Measurements from ENCODE around the gene CCDC13. TPM values are rescaled to one million over a fixed set of nuclear protein-coding genes. Genes with fewer than 3 reads are reported as not detected.

CCDC13 gene
- total and polyA plus RNA-seq, 2 of the 13 experiments (the other 11 are each of a cell fraction or from before 2014, with no cell fraction given), result 0.22 to 0.51 TPM

DNA sequence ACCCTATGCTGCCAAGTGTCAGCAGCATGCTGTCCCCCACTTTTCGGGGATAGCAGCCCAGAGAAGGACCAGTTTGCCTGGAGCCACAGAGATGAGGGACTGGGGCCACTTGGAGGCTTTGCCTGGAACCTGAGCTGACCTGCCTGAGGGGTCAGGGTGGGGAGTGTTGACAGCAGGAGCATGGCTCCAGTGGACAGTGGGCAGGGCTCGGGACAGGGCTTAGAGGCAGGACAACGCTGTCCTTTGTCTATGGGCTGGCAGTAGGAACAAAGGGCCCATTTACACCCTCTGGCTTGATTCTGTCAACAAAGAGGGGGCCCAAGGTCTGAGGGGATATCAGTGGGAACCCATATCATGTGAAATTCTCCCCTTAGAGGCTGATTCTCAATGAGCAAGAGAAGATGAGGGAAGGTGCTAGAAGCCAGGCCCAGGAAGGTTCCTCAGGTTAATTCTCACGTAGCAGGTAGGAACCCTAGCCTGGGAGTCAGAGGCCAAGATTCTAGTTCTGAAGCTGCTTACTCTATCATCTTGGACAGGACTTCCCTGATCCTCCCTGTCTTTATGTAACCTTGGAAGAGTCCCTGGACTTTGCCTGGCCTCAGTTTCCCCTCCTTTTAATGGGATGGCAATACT, 40.7 kb downstream of the CCDC13 start (continued):
- TF ChIP-seq ATF7-NPFF (CRISPR knock-in tag; IDR thresholded peaks at IDR 0.05; ENCODE audit: low read depth) (0 out of 2 replicates have a peak, but pooled peaks have one; percentile 54), NONO (IDR thresholded peaks at IDR 0.05) (no peak), NONO (CRISPR knock-in tag; conservative IDR thresholded peaks at IDR 0.05) (0 out of 2 replicates have a peak, but pooled peaks have one; percentile 42), ZSCAN12 (CRISPR knock-in tag; IDR thresholded peaks at IDR 0.05) (no peak), ZNF329 (CRISPR knock-in tag; IDR thresholded peaks at IDR 0.05; ENCODE audit: low read depth) (no peak), ZNF317 (CRISPR knock-in tag; IDR thresholded peaks at IDR 0.05) (no peak), SALL2 (CRISPR knock-in tag; IDR thresholded peaks at IDR 0.05) (no peak; the same call in 1 of the 2 replicates), ZBTB1 (CRISPR knock-in tag; IDR thresholded peaks at IDR 0.05; ENCODE audit: borderline replicate concordance) (no peak), PCBP2 (optimal IDR thresholded peaks at IDR 0.05; ENCODE audit: low read depth, low read length, poor library complexity, severe bottlenecking) (no peak), CSRNP1 (CRISPR knock-in tag; IDR thresholded peaks at IDR 0.05) (peak; percentile 81), ZSCAN5A (CRISPR knock-in tag; IDR thresholded peaks at IDR 0.05; ENCODE audit: borderline replicate concordance) (0 out of 2 replicates have a peak, but pooled peaks have one; percentile 79), MTF2 (CRISPR knock-in tag; IDR thresholded peaks at IDR 0.05; ENCODE audit: borderline replicate concordance) (no peak), ZKSCAN8 (CRISPR knock-in tag; IDR thresholded peaks at IDR 0.05; ENCODE audit: borderline replicate concordance) (no peak; the same call in 1 of the 2 replicates), FOXK2 (IDR thresholded peaks at IDR 0.05) (peak; percentile 81; the same call in 1 of the 2 replicates)
- TF ChIP-seq, protein P1, sequence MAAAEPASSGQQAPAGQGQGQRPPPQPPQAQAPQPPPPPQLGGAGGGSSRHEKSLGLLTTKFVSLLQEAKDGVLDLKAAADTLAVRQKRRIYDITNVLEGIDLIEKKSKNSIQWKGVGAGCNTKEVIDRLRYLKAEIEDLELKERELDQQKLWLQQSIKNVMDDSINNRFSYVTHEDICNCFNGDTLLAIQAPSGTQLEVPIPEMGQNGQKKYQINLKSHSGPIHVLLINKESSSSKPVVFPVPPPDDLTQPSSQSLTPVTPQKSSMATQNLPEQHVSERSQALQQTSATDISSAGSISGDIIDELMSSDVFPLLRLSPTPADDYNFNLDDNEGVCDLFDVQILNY (CRISPR knock-in tag; conservative IDR thresholded peaks at IDR 0.05), result no peak
- TF ChIP-seq, protein P2, sequence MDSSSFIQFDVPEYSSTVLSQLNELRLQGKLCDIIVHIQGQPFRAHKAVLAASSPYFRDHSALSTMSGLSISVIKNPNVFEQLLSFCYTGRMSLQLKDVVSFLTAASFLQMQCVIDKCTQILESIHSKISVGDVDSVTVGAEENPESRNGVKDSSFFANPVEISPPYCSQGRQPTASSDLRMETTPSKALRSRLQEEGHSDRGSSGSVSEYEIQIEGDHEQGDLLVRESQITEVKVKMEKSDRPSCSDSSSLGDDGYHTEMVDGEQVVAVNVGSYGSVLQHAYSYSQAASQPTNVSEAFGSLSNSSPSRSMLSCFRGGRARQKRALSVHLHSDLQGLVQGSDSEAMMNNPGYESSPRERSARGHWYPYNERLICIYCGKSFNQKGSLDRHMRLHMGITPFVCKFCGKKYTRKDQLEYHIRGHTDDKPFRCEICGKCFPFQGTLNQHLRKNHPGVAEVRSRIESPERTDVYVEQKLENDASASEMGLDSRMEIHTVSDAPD (CRISPR knock-in tag; IDR thresholded peaks at IDR 0.05), result peak; percentile 87
- TF ChIP-seq, protein P3, sequence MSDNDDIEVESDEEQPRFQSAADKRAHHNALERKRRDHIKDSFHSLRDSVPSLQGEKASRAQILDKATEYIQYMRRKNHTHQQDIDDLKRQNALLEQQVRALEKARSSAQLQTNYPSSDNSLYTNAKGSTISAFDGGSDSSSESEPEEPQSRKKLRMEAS (IDR thresholded peaks at IDR 0.05), result peak; percentile 73
- TF ChIP-seq, protein P4, sequence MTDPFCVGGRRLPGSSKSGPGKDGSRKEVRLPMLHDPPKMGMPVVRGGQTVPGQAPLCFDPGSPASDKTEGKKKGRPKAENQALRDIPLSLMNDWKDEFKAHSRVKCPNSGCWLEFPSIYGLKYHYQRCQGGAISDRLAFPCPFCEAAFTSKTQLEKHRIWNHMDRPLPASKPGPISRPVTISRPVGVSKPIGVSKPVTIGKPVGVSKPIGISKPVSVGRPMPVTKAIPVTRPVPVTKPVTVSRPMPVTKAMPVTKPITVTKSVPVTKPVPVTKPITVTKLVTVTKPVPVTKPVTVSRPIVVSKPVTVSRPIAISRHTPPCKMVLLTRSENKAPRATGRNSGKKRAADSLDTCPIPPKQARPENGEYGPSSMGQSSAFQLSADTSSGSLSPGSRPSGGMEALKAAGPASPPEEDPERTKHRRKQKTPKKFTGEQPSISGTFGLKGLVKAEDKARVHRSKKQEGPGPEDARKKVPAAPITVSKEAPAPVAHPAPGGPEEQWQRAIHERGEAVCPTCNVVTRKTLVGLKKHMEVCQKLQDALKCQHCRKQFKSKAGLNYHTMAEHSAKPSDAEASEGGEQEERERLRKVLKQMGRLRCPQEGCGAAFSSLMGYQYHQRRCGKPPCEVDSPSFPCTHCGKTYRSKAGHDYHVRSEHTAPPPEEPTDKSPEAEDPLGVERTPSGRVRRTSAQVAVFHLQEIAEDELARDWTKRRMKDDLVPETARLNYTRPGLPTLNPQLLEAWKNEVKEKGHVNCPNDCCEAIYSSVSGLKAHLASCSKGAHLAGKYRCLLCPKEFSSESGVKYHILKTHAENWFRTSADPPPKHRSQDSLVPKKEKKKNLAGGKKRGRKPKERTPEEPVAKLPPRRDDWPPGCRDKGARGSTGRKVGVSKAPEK (CRISPR knock-in tag; IDR thresholded peaks at IDR 0.05; ENCODE audit: borderline replicate concordance), result no peak
- TF ChIP-seq, protein P5, sequence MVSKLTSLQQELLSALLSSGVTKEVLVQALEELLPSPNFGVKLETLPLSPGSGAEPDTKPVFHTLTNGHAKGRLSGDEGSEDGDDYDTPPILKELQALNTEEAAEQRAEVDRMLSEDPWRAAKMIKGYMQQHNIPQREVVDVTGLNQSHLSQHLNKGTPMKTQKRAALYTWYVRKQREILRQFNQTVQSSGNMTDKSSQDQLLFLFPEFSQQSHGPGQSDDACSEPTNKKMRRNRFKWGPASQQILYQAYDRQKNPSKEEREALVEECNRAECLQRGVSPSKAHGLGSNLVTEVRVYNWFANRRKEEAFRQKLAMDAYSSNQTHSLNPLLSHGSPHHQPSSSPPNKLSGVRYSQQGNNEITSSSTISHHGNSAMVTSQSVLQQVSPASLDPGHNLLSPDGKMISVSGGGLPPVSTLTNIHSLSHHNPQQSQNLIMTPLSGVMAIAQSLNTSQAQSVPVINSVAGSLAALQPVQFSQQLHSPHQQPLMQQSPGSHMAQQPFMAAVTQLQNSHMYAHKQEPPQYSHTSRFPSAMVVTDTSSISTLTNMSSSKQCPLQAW (CRISPR knock-in tag; IDR thresholded peaks at IDR 0.05), result 0 out of 2 replicates have a peak, but pooled peaks have one; percentile 39

Measured in HepG2 (cell line).